Body of pancreas (tissue), 4 donors: ENCODE measurements around the gene LEMD3.

ENCODE experiments used
- POLR2A ChIP-seq, 3 donors: fragments of 450-650 bp; IDR thresholded peaks; one replicate each; pipeline ENCODE4 v1.6.1; 2016; ENCODE audit warnings: antibody characterized with exemption in 3 of 3, mild to moderate bottlenecking in 2 of 3
- TF ChIP-seq, protein P1 (sequence below), 7 experiments: fragments of 450-650 bp in 4 of 7; fragments of 200-600 bp in 3 of 7; sonication (generic) in 3 of 7; IDR thresholded peaks; one replicate each; pipeline ENCODE4 v1.5.1; 2016 to 2019; ENCODE audit warnings: antibody characterized with exemption in 7 of 7

- TF ChIP-seq, protein P1, sequence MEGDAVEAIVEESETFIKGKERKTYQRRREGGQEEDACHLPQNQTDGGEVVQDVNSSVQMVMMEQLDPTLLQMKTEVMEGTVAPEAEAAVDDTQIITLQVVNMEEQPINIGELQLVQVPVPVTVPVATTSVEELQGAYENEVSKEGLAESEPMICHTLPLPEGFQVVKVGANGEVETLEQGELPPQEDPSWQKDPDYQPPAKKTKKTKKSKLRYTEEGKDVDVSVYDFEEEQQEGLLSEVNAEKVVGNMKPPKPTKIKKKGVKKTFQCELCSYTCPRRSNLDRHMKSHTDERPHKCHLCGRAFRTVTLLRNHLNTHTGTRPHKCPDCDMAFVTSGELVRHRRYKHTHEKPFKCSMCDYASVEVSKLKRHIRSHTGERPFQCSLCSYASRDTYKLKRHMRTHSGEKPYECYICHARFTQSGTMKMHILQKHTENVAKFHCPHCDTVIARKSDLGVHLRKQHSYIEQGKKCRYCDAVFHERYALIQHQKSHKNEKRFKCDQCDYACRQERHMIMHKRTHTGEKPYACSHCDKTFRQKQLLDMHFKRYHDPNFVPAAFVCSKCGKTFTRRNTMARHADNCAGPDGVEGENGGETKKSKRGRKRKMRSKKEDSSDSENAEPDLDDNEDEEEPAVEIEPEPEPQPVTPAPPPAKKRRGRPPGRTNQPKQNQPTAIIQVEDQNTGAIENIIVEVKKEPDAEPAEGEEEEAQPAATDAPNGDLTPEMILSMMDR (IDR thresholded peaks at IDR 0.05), result no peak
- TF ChIP-seq POLR2A (IDR thresholded peaks at IDR 0.05), result no peak
Observed at GRCh38 chr12:65274602-65275272, 105.4 kb downstream of the LEMD3 start.
